Measurements from ENCODE around the gene ABCB11. TPM values are rescaled to one million over a fixed set of nuclear protein-coding genes. Genes with fewer than 3 reads are reported as not detected.
"Not testable (repeated sequence)": the region's sequence is repeated elsewhere in the genome, so short reads cannot be mapped to it uniquely, and the experiment has no call there.

ABCB11 gene
- total and polyA plus RNA-seq, 10 donors: 0.03 to 0.32 (median 0.12) TPM; not detected in 3

- Histone ChIP-seq H3K4me1 (no peaks in the 10 kb centered on the region), H3K27me3 (replicated peaks in 1 of 7) (no peaks in the 10 kb centered on the region), H3K36me3 (peaks cover 0 to 24% (median 0%) of the 10 kb centered on the region in 6 donors), H3K9me3 (peaks cover 0 to 5% (median 0%) of the 10 kb centered on the region in 8 donors), H3K27ac (no peak overlapping the region), H3K4me3 (no peak overlapping the region)
- 85 to 92% (median 89%) methylated on average over 6 of the region's 6 CpGs for WGBS, 5 donors
- TF ChIP-seq POLR2AphosphoS5 (IDR thresholded peaks at IDR 0.05) (no peak), POLR2A (IDR thresholded peaks at IDR 0.05) (no peak), CTCF (IDR thresholded peaks at IDR 0.05 in 8 of 11, conservative IDR thresholded peaks at IDR 0.05 in 3 of 11) (no peak)
- intact Hi-C loops (cut with DNase I; ENCODE audit: low total_unique reads): no loop called here
- DNase-seq: no peak
These were observed 156.6 kb downstream of the ABCB11 start for GRCh38 chr2:168874368-168875054.

DNA sequence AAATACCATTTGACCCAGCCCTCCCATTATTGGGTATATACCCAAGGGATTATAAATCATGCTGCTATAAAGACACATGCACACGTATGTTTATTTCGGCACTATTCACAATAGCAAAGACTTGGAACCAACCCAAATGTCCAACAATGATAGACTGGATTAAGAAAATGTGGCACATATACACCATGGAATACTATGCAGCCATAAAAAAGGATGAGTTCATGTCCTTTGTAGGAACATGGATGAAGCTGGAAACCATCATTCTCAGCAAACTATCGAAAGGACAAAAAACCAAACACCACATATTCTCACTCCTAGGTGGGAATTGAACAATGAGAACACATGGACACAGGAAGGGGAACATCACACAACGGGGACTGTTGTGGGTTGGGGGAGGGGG lies 160.3 kb downstream of the ABCB11 start:
- H3K36me3 ChIP-seq: peaks cover 0 to 24% (median 0%) of the 10 kb centered on the region in 6 donors
- H3K9me3 ChIP-seq; H3K4me1 ChIP-seq; H3K4me3 ChIP-seq; H3K27ac ChIP-seq; intact Hi-C loops (cut with DNase I; ENCODE audit: low total_unique reads); H3K27me3 ChIP-seq (replicated peaks in 1 of 7); DNase-seq: not testable (repeated sequence)
- 95 to 100% (median 98%) methylated on average over 4 of the region's 4 CpGs for WGBS, 5 donors

Other genes with a start within 250 kb of the ABCB11 start
- 10 to 100 TPM in 4 of 7 donors, 1 to 10 TPM in 3; 3.7 to 20.3 (median 13.2) TPM for gene NOSTRIN, start 228.7 kb downstream of the ABCB11 start, total RNA-seq
- gene NOSTRIN, start 228.7 kb downstream of the ABCB11 start, polyA plus RNA-seq: 10 to 100 TPM in 1 of 3 donors, 1 to 10 TPM in 2; 3.5 to 10.2 (median 9.7) TPM
- gene SPC25, start 140.9 kb downstream of the ABCB11 start, total RNA-seq: 1 to 10 TPM in 5 of 7 donors, under 1 TPM in 1, not detected in 1; 0.25 to 3.5 (median 2.1) TPM
- gene SPC25, start 140.9 kb downstream of the ABCB11 start, polyA plus RNA-seq: 1 to 10 TPM in 2 of 3 donors, under 1 TPM in 1; 0.54 to 4.2 (median 2.8) TPM
- gene G6PC2, start 130.0 kb downstream of the ABCB11 start, total RNA-seq: not detected
- gene G6PC2, start 130.0 kb downstream of the ABCB11 start, polyA plus RNA-seq: not detected
- gene DHRS9, start 38.2 kb upstream of the ABCB11 start, total RNA-seq: 10 to 100 TPM in 1 of 7 donors, 1 to 10 TPM in 6; 2.8 to 10.9 (median 6.2) TPM
- gene DHRS9, start 38.2 kb upstream of the ABCB11 start, polyA plus RNA-seq: 1 to 10 TPM; 2.3 to 7.1 (median 3.9) TPM

Measured in spleen (tissue), 11 donors.